DND-41 (cell line): ENCODE measurements around the gene CACNB2.

Experiments used
- ATAC-seq: fragments of 200-7000 bp; cut with Tn5 transposase; 3 replicates; pipeline ENCODE4 v1.9.1; 2021; ENCODE audit warnings: low read depth; ENCODE audit not compliant: insufficient read depth
- DNase-seq: peaks from one replicate; pipeline ENCODE4 v3.0.0-alpha.2; 2020
- H2AFZ ChIP-seq: 2 replicates; pipeline ENCODE4 v1.6.0; 2012; ENCODE audit warnings: low read depth, low read length
- H3K27ac ChIP-seq: 2 replicates; pipeline ENCODE4 v1.5.1; 2012; ENCODE audit warnings: low read length, inconsistent platforms
- H3K27me3 ChIP-seq: fragments of 200-600 bp; sonication (generic); 2 replicates; pipeline ENCODE4 v1.6.0; 2012; ENCODE audit warnings: low read length, mild to moderate bottlenecking, inconsistent platforms; ENCODE audit not compliant: insufficient read depth, poor library complexity
- H3K36me3 ChIP-seq: 2 replicates; pipeline ENCODE4 v1.5.1; 2012; ENCODE audit warnings: low read length, inconsistent platforms; ENCODE audit not compliant: insufficient read depth
- H3K4me1 ChIP-seq: 2 replicates; pipeline ENCODE4 v1.5.1; 2012; ENCODE audit warnings: mild to moderate bottlenecking, low read length; ENCODE audit not compliant: insufficient read depth
- H3K4me2 ChIP-seq: 2 replicates; pipeline ENCODE4 v1.6.0; 2012; ENCODE audit warnings: mild to moderate bottlenecking, moderate library complexity, low read length, inconsistent platforms; ENCODE audit not compliant: insufficient read depth
- H3K4me3 ChIP-seq, 2 experiments: fragments of 200-600 bp in 1 of 2; shearing (Covaris generic) in 1 of 2; 2 replicates each; pipeline ENCODE4 v1.5.1; 2012 to 2016; ENCODE audit warnings: inconsistent platforms in 2 of 2, low read length in 2 of 2, mild to moderate bottlenecking in 2 of 2, low read depth in 1 of 2, moderate library complexity in 1 of 2
- H3K79me2 ChIP-seq: 2 replicates; pipeline ENCODE4 v1.6.0; 2012; ENCODE audit warnings: low read length, inconsistent platforms; ENCODE audit not compliant: insufficient read depth
- H3K9ac ChIP-seq: 2 replicates; pipeline ENCODE4 v1.6.0; 2012; ENCODE audit warnings: low read depth, mild to moderate bottlenecking, inconsistent platforms, low read length, moderate library complexity
- H3K9me3 ChIP-seq: 2 replicates; pipeline ENCODE4 v1.5.1; 2012; ENCODE audit warnings: low read length, moderate library complexity, mild to moderate bottlenecking, inconsistent platforms; ENCODE audit not compliant: insufficient read depth, severe bottlenecking
- H4K20me1 ChIP-seq: 2 replicates; pipeline ENCODE4 v1.6.0; 2012; ENCODE audit warnings: low read length; ENCODE audit not compliant: insufficient read depth
- EZH2 ChIP-seq: IDR thresholded peaks from 3 replicates; pipeline ENCODE4 v1.6.1; 2012; ENCODE audit warnings: borderline replicate concordance, low read depth, mild to moderate bottlenecking, moderate library complexity, low read length, inconsistent platforms; ENCODE audit not compliant: severe bottlenecking
- TF ChIP-seq, protein P1 (sequence below): IDR thresholded peaks from 2 replicates; pipeline ENCODE4 v1.5.1; 2012; ENCODE audit warnings: borderline replicate concordance, low read length, moderate library complexity, mild to moderate bottlenecking; ENCODE audit not compliant: poor library complexity, severe bottlenecking; ENCODE audit errors: extremely low read depth

CACNB2 gene

DNA sequence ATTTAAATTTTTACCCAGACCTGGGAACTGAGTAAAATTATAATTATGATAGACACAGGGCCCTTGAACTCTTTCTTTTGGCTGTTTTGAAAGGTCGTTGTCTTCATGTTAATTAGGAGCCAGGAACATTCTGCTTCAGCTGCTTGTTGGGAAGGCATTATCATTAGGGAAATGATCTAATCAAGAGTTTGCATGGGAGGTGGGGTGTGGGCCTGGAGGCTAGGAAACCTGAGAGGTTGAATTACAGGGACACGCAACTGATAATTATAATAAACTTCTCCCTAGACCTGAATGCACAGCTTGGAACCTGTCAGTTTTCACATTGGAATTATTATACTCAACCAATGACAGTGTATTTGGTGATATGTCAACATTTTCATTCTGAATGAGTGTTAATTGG, 237.7 kb downstream of the CACNB2 start:
- H3K27me3 ChIP-seq = no peaks in the 10 kb centered on the region
- no peaks in the 10 kb centered on the region for H3K4me1 ChIP-seq
- H3K9ac ChIP-seq = no peak overlapping the region
- no peak overlapping the region for H3K4me3 ChIP-seq
- H3K27ac ChIP-seq = no peak overlapping the region
- H3K9me3 ChIP-seq = no peaks in the 10 kb centered on the region
- ATAC-seq = no peak
- no peak overlapping the region for H2AFZ ChIP-seq
- no peaks in the 10 kb centered on the region for H4K20me1 ChIP-seq
- no peak for TF ChIP-seq EZH2
- TF ChIP-seq, protein P1, sequence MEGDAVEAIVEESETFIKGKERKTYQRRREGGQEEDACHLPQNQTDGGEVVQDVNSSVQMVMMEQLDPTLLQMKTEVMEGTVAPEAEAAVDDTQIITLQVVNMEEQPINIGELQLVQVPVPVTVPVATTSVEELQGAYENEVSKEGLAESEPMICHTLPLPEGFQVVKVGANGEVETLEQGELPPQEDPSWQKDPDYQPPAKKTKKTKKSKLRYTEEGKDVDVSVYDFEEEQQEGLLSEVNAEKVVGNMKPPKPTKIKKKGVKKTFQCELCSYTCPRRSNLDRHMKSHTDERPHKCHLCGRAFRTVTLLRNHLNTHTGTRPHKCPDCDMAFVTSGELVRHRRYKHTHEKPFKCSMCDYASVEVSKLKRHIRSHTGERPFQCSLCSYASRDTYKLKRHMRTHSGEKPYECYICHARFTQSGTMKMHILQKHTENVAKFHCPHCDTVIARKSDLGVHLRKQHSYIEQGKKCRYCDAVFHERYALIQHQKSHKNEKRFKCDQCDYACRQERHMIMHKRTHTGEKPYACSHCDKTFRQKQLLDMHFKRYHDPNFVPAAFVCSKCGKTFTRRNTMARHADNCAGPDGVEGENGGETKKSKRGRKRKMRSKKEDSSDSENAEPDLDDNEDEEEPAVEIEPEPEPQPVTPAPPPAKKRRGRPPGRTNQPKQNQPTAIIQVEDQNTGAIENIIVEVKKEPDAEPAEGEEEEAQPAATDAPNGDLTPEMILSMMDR = no peak
- DNase-seq = no peak
- H3K79me2 ChIP-seq = no peaks in the 10 kb centered on the region
- H3K4me2 ChIP-seq = no peak overlapping the region
- H3K36me3 ChIP-seq = no peaks in the 10 kb centered on the region

GRCh38 chr10:18378766-18379165, 238.5 kb downstream of the CACNB2 start:
- H3K27ac ChIP-seq = no peak overlapping the region

DNA sequence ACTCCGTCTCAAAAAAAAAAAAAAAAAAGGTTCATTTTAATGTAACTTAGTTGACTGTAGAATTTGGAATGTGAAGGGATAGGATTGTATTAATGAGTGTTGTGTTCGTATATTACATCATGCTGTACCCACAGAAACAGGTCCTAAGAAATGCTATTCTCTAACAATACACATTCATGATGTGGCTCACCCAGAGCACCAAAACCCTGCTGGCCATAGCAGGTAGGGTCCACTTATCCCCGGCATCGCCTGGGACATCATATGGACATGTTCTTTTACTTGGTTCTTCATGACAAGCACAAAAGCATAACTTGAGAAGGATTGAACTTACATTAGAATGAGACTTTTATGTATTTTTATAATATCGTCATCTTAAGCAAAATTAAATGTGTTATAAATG, 241.5 kb downstream of the CACNB2 start:
- Histone ChIP-seq H3K4me2 (no peak overlapping the region), H2AFZ (no peak overlapping the region), H3K79me2 (no peaks in the 10 kb centered on the region), H3K27ac (no peak overlapping the region), H3K9ac (no peak overlapping the region), H3K27me3 (no peaks in the 10 kb centered on the region), H3K4me3 (no peak overlapping the region), H4K20me1 (no peaks in the 10 kb centered on the region), H3K4me1 (no peaks in the 10 kb centered on the region), H3K36me3 (no peaks in the 10 kb centered on the region), H3K9me3 (no peaks in the 10 kb centered on the region)
- DNase-seq (no peak), ATAC-seq (no peak)
- TF ChIP-seq EZH2 = no peak
- TF ChIP-seq, protein P1 = no peak

More at GRCh38 chr10:18378766-18379165, 238.5 kb downstream of the CACNB2 start:
- H2AFZ ChIP-seq = no peak overlapping the region
- ATAC-seq = no peak
- TF ChIP-seq, protein P1 = no peak
- no peak for TF ChIP-seq EZH2
- no peak for DNase-seq
- H3K9ac ChIP-seq = no peak overlapping the region
- no peaks in the 10 kb centered on the region for H3K9me3 ChIP-seq
- H3K27me3 ChIP-seq = no peaks in the 10 kb centered on the region
- no peak overlapping the region for H3K4me3 ChIP-seq
- no peaks in the 10 kb centered on the region for H3K4me1 ChIP-seq
- H3K36me3 ChIP-seq = no peaks in the 10 kb centered on the region
- no peaks in the 10 kb centered on the region for H4K20me1 ChIP-seq
- H3K4me2 ChIP-seq = no peak overlapping the region
- no peaks in the 10 kb centered on the region for H3K79me2 ChIP-seq

DNA sequence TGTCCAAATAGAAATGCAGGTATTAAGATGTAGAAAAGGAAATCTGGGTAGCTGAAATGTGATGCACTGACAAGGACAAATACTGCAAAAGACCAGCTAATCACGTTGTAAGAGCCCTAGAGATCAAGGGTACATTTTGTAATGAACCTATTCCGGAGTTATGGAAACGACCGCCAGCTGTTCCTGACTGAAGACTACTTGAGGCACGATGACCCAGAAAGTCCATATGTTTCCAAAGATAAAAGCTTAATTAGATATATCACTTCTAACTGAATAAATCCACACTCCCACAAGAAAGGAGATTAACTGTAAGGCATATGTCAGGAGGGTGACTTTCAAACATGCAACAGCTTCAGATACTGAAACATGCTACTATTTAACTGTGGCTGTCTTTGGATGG, 257.7 kb downstream of the CACNB2 start:
- Histone ChIP-seq H3K27me3 (no peaks in the 10 kb centered on the region), H3K27ac (no peak overlapping the region), H2AFZ (no peak overlapping the region), H3K4me1 (no peaks in the 10 kb centered on the region), H3K4me2 (no peak overlapping the region), H3K4me3 (no peak overlapping the region), H3K79me2 (no peaks in the 10 kb centered on the region), H3K36me3 (no peaks in the 10 kb centered on the region), H3K9me3 (no peaks in the 10 kb centered on the region), H3K9ac (no peak overlapping the region), H4K20me1 (no peaks in the 10 kb centered on the region)
- DNase-seq (no peak), ATAC-seq (no peak)
- TF ChIP-seq, protein P1 = no peak
- no peak for TF ChIP-seq EZH2
